Activated CD4-positive, alpha-beta T cell treated with anti-CD3 and anti-CD28 coated beads for 48 hours (primary cell): ENCODE measurements around the gene LCAT.
"Not testable (repeated sequence)": the region's sequence is repeated elsewhere in the genome, so short reads cannot be mapped to it uniquely, and the experiment has no call there.

ENCODE experiments used
- DNase-seq: peaks from one replicate; pipeline ENCODE4 v3.0.0-alpha.2; 2020

LCAT gene

DNA sequence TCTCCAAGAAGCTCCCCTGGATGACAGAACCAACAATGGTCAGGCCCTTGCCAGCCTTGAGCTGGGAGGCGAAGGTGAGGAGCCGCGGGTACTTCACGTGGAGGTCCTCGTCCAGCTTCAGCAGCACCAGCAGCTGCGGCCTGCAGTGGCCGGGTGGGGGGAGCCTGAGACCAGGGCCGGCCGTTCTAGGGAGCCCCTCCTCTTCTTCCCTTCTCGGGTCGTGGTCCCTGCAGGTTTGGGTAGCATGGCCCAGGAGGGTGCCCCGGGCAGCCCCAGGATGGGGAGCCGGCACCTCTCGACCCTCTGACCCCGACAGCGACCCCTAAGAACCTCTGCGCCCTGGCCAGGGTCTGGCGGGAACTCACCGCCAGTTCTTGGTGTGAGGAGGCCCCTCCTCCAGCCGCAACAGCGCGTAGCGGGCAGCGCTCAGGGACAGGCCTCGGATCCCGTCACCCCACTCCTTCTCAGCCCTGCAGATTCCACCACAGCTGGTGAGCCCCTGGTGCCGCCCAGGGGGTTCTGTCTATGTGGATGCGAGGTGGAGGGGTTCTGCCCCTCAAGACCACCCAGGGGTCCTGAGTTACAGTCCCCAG is 3.1 kb upstream of the LCAT start:
- no peak for DNase-seq

DNA sequence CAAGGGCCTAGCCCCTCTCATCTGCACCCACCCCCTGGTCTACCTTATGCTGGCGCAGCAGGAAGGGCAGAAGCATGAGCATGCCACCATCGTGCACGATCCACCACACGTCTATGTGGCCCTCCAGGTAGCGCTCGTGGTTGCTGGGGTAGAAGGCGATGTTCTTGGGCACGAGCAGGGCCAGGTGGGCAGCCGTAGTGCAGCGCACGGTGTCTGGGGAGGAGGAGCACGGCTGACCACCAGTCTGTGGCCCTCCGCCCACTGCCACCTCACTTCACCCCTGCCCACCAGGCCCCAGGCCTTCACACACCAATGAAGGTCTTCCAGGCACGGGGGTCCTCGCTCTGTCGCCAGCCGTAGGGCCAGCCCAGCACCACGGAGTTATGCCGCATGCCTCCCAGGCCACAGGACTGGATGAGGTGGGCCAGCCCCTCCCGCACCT is 2.2 kb upstream of the LCAT start:
- DNase-seq = no peak

GRCh38 chr16:67945392-67945933 is 1.5 kb upstream of the LCAT start:
- DNase-seq = no peak

GRCh38 chr16:67944690-67945391 is 921 bp upstream of the LCAT start:
- no peak for DNase-seq

GRCh38 chr16:67943256-67943618 is 683 bp downstream of the LCAT start:
- no peak for DNase-seq

DNA sequence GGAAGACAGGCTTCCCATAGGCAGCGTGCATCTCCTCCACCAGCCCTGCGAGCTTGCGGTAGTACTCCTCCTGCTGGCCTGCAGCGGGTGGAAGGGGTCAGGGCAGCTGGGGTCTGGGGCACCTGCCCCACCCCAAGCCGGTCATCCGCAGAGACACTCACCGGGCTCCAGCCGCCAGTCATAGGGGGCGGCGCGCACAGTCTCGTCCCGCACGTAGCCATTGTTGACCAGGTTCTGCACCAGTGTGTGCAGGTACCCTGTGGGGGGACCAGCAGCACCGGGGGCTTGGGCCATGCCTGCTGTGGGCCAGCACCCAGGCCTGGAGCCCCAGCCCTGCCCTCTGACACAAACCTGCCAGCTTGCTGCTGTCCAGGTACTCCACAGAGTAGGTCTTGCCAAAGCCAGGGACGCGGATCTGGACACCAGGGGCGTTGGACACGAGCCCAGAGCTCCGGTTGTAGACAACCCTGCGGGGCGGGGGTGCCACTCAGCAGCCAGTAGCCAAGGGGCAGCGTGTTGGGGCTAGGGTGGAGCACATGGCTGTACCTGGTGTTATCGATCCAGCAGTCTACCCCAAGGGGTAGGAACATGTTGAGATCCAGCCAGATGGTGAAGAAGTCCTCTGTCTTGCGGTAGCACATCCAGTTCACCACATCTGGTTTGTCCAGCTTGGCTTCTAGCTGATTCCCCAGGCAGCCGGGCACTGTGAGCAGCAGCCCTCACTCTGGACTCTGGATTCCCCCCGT is 1.2 kb downstream of the LCAT start:
- DNase-seq = no peak

GRCh38 chr16:67942200-67942509 is 1.8 kb downstream of the LCAT start:
- peak; percentile 61 for DNase-seq

DNA sequence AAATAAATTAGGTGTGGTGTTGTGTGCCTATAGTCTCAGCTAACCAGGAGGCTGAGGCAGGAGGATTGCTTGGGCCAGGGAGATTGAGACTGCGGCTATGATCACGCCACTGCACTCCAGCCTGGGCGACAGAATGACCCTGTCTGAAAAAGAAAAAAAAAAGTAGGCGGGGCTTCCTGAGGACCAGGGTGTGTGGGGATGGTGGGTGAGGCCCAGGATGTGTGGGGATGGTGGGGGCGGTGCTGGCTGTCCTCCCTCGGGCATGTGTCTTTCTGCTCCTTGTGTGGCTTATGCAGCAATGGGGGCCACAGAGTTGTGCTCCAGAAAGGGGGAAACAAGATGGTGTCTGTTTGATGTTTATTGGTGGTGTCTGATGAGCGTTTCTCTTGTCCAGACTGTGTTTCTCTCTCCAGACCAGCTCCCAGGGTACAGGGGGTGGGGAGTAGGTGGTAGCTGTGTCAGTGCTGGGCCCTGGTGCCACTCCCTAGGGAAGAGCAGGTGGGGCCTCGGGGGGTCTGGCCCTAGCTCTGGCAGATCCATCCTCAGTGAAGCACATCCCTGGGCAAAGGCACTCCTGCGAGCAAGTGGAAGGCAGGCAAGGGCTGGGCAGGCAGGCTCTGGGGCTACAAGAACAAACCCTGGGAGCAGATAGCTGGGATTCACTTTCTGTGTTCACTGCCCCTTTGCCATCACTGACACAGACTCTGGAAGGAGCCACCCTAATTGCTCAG is 2.3 kb downstream of the LCAT start:
- no peak for DNase-seq

- DNase-seq = no peak
Measured at GRCh38 chr16:67940446-67941089, 3.4 kb downstream of the LCAT start.

DNA sequence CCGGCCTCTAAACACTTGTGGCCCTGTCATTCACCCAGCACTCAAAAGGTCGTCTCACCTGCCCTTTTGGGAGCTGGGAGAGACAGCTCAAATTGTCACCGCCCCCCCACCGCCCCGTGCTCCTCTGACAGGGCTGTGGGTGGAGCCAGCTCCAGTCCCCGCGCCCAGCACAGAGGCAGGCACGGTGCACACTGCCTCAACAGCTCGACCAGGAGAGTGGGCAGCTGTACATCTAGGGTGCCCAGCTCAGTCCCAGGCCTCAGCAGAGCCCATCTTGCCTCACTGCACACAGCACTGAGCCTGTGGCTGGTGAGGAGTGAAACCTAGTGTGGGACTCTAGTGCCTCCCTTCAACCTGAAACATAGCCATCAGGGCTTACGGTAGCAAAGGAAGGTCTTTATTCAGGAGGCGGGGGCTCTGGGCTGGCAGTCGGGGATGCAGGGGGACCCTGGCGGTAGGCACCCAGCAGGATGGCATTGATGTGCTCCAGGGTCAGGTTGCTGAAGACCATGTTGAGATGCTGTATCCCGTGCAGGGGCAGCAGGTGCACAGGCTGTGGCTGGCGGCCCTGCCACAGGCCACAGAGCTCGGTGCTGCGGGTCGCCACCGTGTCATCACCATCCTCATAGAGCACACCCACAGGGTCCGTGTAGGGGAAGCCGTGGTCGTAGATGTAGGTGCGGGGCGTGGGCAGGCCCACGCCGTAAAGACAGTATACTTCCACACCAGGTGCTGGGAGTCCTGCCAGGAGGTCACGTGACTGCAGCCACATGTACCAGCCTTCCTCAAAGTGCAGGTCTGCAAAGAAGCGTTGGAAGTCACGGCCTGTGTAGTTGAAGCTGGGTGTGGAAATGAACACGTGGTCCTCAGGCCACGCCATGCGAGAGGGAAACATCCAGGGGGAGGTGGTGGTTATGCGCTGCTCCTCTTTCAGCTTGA is 4.1 kb downstream of the LCAT start:
- DNase-seq = peak; percentile 77

DNA sequence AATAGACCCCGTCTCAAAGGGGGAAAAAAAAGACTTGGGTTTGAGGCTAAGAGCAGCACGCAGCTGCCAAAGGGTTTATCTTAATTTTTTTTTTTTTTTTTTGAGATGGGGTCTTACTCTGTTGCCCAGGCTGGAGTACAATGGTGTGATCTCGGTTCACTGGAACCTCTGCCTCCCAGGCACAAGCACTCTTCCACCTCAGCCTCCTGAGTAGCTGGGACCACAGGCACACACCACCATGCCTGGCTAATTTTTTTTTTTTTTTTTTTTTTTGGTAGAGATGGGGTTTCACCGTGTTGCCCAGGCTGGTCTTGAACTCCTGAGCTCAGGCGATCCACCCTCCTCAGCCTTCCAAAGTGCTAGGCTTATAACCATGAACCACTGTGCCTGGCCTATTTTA is 6.2 kb downstream of the LCAT start:
- DNase-seq = not testable (repeated sequence)

DNA sequence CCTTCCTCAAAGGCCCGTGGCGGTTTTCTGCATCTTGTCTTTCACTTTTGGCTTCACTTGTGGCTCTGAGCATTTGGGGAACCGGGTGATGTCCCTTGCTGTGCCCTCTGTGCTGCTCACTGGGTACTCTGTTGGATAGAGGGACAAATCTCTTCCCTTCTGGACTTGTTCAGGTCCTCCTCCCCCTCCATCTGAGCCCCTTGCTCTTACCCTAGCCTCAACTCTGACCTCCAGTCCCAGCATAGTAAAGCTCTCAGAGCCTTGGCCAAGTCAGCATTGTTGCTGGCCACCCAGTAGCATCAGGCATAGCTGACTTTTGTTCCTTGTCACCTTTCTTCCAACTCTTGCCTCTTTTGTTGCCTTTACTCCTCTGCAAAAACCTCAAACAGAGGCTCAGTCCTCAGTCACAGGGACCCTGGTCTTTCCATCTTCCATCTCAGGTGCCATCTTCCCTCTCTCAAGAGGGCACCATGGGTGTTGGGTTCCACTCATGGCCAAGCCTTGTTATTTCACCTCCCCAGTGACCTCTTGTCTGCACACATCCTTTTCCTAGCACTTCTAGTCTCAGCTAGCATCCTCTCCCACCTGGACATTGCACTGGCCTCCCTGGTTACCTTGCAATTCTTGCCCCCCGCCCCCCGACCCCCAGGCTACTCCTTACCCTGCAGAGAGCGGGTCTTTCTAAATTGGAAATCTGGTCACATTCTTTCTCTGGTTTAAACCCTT is 6.9 kb downstream of the LCAT start:
- DNase-seq = peak; percentile 84

DNA sequence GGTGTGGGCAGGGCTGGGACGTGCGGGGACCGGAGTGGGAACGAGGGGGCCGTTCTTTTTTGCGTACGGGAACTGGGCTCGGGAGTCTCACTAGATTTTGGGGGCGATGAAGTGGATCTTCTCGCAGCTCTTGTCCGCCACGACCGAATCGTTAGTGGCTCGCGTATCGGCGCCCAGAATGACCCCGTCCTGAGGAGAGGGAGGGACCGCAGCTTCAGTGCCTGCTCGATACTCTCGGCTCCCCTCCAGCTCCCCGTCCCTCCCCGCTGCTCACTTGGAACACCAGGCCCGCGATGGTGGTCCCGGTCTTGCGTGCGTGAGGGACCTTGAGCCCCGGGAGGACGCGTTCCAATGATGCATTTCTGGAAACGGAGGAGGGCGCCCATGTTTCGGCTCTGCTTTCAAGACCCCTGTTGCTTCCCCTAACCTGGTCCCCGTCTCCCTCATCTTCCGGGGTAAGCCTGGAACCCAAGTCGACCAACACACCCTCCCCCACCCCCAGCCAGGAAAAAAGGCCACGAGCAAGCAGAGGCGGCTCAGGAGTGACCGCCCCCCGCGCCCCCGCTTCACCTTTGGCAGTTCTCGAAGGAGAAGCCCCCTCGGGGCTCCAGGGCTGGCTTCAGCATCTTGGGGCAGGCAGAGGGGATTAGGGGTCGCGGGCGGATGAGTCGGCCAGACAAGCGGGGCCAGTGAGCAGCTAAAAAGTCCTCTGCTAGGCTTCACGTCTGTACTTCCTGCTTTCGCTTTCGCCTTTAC is 7.6 kb downstream of the LCAT start, which contains the start of gene PSMB10:
Gene PSMB10 (minus strand): TSS at position 727 of the 756 bp plus-strand sequence. CDS start 101 bp downstream, at position 626.
- peak; percentile 66 for DNase-seq

- DNase-seq = peak; percentile 98
Measured at GRCh38 chr16:67935402-67936123, 8.4 kb downstream of the LCAT start.

DNA sequence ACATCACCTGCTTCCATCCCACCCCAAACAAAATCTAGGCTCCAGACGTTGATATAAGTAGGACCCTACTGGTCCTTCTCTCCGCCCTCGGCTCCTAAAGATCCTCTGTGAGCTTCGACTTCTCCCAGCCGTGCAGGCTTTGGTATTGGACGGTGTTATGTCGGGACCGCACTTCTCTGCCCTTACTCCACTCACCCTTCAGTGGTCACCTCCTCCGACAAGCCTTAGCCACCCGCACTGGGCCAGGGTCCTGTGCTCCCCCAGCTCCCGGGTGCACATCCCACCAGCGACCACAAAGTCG is 8.9 kb downstream of the LCAT start:
- no peak for DNase-seq

DNA sequence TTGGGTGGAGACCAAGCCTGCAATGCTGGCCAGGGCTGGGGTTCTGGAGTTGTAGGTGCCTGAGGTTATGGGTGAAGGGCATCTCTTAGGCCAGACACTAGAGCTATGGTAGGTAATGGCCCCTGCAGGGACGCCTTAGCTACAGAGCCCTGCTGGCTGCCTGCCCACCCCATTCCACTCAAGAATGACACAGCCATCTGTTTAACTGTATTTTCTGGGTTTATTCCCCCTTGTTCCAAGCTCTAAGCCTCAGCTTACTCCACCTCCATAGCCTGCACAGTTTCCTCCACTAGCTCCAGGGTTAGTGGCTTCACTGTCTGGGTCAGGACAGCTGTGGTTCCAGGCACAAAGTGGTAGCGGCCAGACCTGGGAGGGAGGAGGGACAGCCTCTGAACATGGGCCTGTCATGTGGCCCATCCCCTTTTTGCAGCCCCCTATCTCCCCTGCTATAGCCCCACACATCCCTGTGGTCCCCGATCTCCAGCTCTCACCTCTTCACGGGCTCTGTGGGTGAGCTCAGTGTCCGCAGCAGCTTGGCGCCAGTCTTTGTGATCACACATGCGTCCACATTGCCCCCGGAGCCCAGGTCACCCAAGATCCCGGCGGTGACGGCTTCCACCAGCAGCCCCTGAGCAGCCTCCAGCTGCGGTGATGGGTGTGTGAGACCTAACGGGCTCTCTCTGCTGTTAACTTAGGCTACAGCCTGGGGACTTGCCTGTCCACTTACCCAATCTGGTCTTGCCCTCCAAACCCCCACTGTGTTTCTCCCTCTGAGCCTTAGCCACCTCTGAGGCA is 9.4 kb downstream of the LCAT start:
- no peak for DNase-seq

- DNase-seq = no peak
Measured at GRCh38 chr16:67933805-67934204, 10.1 kb downstream of the LCAT start.

- no peak for DNase-seq
Measured at GRCh38 chr16:67932462-67932840, 11.5 kb downstream of the LCAT start.
